Stimulated activated CD4-positive, alpha-beta T cell treated with anti-CD3 and anti-CD28 coated beads, Interleukin-4, amount 100 ng/mL, for 48 hours (primary cell): Measurements from ENCODE around the gene DCDC1.
"Not testable (repeated sequence)": the region's sequence is repeated elsewhere in the genome, so short reads cannot be mapped to it uniquely, and the experiment has no call there.

Experiments used
- DNase-seq, 2 donors: peaks; one replicate each; pipeline ENCODE4 v3.0.0-alpha.2; 2020; ENCODE audit warnings: low read depth in 2 of 2

Gene DCDC1

DNA sequence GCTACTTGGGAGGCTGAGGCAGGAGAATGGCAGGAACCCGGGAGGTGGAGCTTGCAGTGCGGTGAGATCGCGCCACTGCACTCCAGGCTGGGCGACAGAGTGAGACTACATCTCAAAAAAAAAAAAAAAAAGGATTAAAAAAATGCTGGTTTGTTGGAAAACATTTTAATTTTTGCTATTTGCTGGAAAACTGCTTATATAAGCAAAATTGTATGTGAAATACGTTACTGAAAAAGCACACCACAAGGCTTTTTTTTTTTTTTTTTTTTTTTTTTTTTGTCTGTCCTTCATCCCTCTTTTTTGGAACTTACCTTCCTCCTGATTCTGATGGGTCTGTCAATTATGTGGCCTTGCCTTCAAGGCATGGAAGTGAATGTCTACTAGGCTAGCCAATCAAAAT lies 40.8 kb downstream of the DCDC1 start:
- DNase-seq = no peak

DNA sequence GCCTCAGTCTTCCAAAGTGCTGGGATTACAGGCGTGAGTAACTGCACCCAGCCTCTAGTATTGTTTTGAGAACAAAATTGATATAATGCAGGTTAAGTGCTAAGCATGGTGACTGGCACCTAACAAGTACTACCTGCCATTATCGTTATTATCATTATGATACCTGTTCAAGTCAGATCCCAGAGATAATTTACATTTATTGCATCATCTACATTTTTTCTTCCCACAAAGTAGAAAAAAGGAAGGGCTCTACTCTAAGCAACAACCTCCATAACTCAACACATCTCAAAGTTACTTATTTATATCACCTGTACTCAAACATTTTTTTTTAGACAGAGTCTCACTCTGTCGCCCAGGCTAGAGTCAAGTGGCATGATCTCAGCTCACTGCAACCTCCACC lies 42.1 kb downstream of the DCDC1 start:
- DNase-seq = no peak

DNA sequence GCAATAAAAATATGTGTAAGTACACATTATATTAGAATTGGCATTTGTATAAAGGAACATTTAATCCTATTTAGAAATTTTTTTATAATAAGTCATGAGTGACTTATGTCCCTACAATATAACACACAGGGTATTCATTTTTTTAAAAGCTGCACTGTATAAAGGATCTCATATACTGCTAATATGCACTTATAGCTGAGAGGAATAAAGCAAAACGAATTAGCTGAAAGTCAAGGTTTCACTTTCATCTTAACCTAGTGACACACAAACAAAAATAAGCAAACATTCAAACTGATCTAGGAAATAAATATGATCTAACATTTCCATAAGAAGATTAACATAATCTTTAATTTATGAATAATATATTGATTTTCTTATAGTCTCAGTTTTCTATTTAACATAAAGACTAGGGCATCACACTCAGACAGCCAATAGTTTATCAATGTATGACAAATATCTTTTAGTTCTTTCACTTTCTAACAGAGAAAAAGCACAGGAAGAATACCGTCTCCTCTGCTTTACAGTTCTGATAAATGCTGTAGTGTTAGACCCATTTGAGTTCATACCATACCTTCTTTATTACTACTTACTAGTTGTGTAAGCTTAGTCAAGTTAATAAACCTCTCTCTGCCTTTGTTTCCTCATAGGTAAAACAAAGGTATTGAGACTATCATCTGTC lies 42.9 kb downstream of the DCDC1 start:
- no peak for DNase-seq

- DNase-seq = no peak
Observed at GRCh38 chr11:31325160-31325559, 44.4 kb downstream of the DCDC1 start.

DNA sequence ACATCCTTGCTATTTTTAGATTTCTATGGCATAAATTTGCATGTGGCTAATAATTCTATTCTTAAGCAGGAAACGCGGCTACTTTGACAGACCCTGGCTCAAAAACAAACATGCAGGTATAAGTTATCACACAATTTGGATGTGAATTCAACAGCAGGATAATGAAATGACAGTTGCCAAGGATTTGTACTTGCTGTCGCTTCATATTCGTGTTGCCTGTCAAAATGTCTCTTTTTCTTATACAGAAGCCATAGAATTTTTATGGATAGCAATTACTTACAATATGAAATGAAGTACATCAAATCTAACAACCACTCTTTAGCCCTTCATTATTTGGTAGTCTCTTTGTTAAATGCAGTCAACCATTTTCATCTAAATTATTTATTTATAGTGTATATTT lies 46.4 kb downstream of the DCDC1 start:
- no peak for DNase-seq

DNA sequence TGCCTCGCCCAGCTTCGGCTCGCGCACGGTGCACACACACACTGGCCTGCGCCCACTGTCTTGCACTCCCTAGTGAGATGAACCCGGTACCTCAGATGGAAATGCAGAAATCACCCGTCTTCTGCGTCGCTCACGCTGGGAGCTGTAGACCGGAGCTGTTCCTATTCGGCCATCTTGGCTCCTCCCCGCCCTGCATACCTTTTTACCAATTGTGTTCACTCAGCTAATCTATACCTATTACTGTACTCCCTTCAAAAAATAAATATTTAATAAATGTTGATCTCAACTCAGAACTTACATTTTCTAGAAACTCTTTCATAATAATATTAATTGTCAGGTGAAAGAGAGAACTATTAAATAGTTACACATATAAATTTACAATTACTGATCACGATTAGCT lies 48.0 kb downstream of the DCDC1 start:
- not testable (repeated sequence) for DNase-seq

- DNase-seq = no peak
Observed at GRCh38 chr11:31303644-31304180, 65.8 kb downstream of the DCDC1 start.

DNA sequence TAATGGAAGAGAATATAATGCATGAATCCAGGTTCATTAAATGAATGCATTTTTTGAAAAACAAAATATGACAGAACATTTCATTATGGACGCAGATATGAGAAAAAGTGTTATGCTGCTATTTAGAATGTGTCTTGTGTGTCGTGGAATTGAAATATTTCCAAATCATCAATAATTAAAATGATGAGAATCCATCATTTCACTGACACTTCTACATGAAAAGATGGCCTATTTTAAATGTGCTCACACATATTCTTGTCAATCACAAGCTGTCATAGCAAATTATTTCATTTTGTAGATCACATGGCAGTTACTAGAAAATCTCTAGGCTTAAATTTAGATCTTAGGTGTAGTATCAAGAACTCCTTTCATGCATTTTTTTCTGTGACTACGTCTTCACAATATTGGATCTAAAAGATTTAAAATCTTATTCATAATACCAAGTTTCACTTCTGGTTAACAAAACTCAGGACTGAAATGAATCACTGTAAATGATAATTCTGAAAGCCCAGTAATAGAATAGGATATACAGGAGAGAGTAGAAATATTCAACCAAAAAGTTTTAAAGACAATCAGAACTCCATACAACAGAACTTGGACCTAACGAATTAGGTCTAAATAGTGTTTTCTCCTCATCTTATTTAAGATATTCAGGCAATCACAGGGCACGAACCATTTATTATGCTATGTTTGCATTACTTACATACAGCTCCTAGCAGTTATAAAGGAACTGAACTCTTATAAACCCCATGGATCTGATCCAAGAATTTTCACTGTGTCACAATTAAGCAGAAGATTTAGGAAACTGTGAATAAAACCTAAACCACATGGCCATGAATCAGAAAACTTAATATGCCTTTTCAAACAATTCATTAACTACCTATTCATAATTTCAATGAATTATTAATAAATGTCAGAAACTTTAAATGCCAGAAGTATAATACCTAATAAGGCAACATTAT lies 67.7 kb downstream of the DCDC1 start:
- no peak for DNase-seq

GRCh38 chr11:31295308-31295707 lies 74.2 kb downstream of the DCDC1 start:
- no peak for DNase-seq

- DNase-seq = not testable (repeated sequence)
Observed at GRCh38 chr11:31273527-31273926, 96.0 kb downstream of the DCDC1 start.

- DNase-seq = no peak
Observed at GRCh38 chr11:31267720-31268119, 101.8 kb downstream of the DCDC1 start.

GRCh38 chr11:31264834-31265233 lies 104.7 kb downstream of the DCDC1 start:
- DNase-seq = no peak

DNA sequence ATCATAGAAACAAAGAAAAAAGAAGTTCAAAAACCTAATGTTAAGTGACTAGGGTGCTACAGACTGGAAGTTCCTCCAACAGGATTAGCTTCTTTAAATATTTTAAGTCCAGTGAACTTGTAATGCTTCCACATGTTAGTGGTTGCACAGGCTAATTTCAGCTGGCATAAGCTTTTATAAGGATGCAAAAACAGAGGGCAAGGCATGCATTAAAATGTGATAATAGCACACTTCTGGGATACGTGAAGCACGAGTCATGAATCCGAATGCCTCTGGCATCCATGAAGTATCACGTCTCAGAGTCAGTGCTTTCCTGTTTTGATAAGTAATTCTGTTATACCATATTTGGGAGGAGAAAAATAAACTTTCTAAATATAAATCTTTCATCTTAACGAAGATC lies 106.8 kb downstream of the DCDC1 start:
- no peak for DNase-seq

DNA sequence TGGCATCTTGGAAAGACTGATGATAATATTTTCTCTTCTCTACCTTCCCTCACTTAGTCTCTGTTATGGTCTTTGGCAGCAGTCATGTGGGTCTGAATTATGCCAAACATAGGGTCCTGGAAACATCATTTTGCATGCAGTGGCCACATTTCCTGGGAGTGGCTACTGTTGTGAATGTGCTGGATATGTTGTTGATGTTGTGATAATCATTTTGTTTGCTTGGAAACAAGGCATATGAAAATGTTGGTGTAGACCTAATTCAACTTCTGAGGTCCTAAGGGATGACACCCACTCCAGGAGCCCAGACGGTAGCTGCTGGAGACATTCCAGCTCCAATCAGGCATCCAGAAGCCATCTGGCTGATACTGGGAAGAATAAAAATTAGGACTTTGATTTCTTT lies 109.7 kb downstream of the DCDC1 start:
- DNase-seq = no peak

GRCh38 chr11:31254415-31254814 lies 115.1 kb downstream of the DCDC1 start:
- no peak for DNase-seq

GRCh38 chr11:31248768-31249167 lies 120.8 kb downstream of the DCDC1 start:
- no peak for DNase-seq

DNA sequence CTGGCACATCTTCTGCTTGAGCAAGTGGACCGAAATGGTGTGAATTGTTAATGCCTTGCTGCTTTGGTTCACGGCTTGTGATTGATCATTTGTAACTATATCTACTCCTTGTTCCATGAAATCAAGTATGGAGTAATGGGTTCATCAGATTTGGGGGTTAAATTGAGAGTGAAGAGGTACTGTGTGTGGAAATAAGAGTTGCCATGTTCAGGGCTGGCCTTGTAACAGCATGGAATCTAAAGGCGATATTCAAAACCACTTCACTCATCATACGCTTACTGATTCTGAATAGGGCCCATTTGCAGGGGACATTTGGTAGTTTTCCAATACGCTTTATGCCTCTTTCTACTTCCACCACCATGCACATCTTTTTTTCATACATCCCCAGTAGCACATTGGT lies 122.2 kb downstream of the DCDC1 start:
- DNase-seq = no peak

- no peak for DNase-seq
Observed at GRCh38 chr11:31246451-31247165, 122.9 kb downstream of the DCDC1 start.

- no peak for DNase-seq
Observed at GRCh38 chr11:31243706-31244105, 125.8 kb downstream of the DCDC1 start.

DNA sequence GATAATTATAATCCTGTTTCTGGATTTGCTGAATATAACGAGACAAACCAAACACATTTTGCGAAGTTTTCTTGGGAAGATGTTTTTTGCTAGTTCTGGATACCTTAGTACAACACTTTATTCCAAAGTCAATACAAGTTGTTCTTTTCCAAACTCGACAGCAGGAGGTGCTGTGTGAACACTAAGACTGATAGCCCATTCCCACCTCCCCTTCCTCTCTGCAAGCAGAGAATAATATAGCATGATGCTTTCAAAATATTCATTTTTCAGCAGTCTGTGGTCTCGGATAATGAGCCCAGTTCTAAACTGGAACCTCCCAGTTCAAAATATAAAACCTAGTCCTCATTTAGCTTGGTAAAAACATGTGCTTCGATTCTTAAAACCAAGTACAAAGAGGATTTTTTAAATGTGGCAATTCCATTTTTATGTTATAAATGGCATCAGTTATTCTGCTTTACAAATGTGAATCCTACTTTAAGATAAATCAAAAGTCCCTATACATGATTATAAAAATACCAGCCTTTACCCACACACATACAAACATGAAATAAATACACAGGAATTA lies 129.1 kb downstream of the DCDC1 start:
- no peak for DNase-seq

DNA sequence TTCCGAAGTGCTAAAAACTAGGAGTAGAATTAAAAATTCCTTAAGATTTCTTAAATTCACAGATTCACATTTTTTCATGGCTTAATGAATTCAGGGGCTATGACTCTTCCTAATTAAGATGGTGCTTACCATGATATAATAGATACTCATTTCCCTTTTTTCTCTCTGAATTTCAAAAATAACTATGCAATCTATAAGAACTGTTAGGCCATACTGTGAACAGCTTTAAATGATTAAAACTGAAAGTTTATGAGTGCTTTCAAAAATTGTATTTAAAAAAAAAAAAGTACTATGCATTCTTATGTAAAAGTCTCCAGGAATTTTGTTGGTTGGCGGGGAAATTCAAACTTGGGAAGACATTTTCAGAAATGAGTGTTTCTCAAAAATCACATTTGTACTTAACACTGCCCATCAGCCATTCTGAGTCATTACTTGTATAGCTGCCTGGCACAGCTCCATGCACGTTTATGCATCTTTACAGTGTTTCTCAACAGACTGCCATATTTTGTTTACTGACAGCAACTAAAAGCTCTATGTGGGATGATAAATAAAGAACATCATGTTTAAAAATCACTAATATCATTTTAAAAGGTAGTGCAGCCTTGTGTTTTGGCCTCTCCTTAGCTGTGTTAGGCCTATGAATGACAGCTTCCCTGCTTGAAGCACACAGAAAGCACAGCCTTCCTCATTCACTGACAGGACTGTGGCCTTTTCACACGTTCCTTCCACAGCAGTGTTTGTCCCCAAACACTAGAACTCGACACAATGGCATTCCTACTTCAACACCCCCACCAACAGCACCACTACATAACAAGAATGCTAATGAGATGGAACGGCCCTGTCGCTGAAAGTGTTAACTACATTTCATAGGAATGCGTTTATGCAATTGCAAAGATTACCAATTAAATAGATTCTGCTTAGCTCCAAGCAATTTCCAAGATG lies 131.4 kb downstream of the DCDC1 start:
- no peak for DNase-seq
